D721Med (cell line): ENCODE measurements around the gene GDF9.

Experiments
- DNase-seq: peaks from one replicate; pipeline ENCODE4 v3.0.0; 2011; ENCODE audit warnings: low spot score; ENCODE audit not compliant: insufficient read length
- FAIRE-seq: peaks from 2 replicates; lab custom pipeline; 2011; peaks lifted over from hg19 to GRCh38; lab: Jason Lieb, UNC
- TF ChIP-seq, protein P1 (sequence below): IDR thresholded peaks from 2 replicates; pipeline ENCODE4 v1.5.1; 2012; ENCODE audit warnings: mild to moderate bottlenecking, control low read depth; ENCODE audit not compliant: insufficient read depth; ENCODE audit errors: missing control alignments

The GDF9 gene

GRCh38 chr5:132873930-132874271 is 7.6 kb upstream of the GDF9 start:
- TF ChIP-seq, protein P1, sequence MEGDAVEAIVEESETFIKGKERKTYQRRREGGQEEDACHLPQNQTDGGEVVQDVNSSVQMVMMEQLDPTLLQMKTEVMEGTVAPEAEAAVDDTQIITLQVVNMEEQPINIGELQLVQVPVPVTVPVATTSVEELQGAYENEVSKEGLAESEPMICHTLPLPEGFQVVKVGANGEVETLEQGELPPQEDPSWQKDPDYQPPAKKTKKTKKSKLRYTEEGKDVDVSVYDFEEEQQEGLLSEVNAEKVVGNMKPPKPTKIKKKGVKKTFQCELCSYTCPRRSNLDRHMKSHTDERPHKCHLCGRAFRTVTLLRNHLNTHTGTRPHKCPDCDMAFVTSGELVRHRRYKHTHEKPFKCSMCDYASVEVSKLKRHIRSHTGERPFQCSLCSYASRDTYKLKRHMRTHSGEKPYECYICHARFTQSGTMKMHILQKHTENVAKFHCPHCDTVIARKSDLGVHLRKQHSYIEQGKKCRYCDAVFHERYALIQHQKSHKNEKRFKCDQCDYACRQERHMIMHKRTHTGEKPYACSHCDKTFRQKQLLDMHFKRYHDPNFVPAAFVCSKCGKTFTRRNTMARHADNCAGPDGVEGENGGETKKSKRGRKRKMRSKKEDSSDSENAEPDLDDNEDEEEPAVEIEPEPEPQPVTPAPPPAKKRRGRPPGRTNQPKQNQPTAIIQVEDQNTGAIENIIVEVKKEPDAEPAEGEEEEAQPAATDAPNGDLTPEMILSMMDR = no peak
- FAIRE-seq (no peak), DNase-seq (no peak)

DNA sequence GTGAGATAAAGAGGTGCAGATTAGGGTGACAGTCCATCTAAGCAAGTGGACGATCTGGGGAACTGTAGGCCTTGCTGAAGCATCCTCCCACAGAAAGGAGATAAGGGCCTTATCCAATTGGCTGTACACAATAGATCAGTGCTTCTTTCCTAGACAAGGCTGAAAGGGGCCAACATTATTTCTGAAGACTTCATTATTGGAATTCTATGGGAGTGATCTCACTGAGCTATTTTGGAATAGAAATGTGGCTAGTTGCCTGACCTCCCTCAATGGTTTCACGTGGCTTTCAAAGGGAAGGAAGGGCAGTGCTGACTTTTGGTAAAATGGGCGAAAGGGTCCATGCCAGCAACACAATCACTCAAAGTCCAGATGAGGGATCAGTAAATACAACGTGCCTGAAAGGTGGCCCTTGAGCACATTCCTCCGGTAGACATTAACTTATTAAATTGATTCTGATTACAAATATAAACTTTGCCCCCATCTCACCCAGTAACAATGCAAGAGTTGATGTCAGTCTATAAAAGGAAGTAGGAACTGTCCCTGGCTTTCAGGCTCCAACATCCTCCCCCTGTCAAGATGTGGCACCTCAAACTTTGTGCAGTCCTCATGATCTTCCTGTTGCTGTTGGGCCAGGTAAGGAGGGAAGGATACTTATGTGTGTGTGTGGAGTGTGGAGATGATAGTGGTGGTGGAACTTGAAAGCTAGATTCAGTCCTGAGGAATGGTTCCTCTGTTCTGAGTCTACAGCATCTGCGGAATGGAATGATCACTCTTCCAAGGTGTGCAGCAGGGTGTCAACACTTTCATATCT is 7.1 kb upstream of the GDF9 start, which contains the start of gene LEAP2:
LEAP2 (plus strand) TSS at position 550 of the 811 bp plus-strand sequence; CDS start at position 577, 27 bp downstream.
- TF ChIP-seq, protein P1 = no peak
- DNase-seq = no peak
- FAIRE-seq = no peak

GRCh38 chr5:132872788-132873118 is 6.5 kb upstream of the GDF9 start:
- FAIRE-seq (no peak), DNase-seq (no peak)
- TF ChIP-seq, protein P1 = no peak

- FAIRE-seq (no peak), DNase-seq (no peak)
- TF ChIP-seq, protein P1 = no peak
Measured at GRCh38 chr5:132871459-132872284, 5.4 kb upstream of the GDF9 start.

DNA sequence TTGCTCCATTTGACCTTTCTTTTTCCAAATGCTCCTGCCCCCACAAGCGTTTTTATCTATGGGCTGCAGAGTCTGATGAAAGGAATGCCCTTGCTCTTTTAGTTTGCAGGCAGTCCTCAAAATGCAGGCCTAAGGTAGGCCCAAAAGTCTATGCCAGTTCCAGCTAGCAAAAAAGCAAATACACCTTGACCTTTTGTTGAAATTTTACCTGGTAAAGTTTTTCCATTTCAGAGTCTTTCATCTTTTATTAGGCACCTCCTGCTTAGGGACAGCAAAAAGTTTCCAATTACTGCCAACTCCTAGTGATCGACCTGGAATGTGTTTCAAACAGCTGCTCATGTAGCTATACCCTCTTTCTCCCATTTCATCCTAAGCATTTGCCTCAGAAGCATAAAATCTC is 4.5 kb upstream of the GDF9 start:
- TF ChIP-seq, protein P1 = no peak
- DNase-seq (no peak), FAIRE-seq (no peak)

GRCh38 chr5:132868754-132869153 is 2.5 kb upstream of the GDF9 start:
- DNase-seq (no peak), FAIRE-seq (no peak)
- TF ChIP-seq, protein P1 = no peak

GRCh38 chr5:132867046-132867451 is 780 bp upstream of the GDF9 start:
- no peak for FAIRE-seq
- TF ChIP-seq, protein P1 = no peak
- no peak for DNase-seq
